ENCODE results near the gene ERN1.

The ERN1 gene

GRCh38 chr17:64053101-64053500, 76.8 kb downstream of the ERN1 start:
- Histone ChIP-seq H3K27me3 (replicated peaks; ENCODE audit: insufficient read depth, low read length) (no peaks in the 10 kb centered on the region), H4K20me1 (ENCODE audit: insufficient read depth, low read length) (no peaks in the 10 kb centered on the region), H2AFZ (ENCODE audit: low read length) (no peak overlapping the region), H3K27ac (ENCODE audit: low read length) (no peak overlapping the region), H3K4me1 (ENCODE audit: low read length) (peaks cover 24% of the 10 kb centered on the region), H3K36me3 (replicated peaks; ENCODE audit: insufficient read depth, low read length) (peaks cover 56% of the 10 kb centered on the region), H3K4me2 (ENCODE audit: low read depth, low read length) (no peak overlapping the region), H3K9me2 (replicated peaks; ENCODE audit: insufficient read depth, low read length) (no peaks in the 10 kb centered on the region), H3F3A (ENCODE audit: insufficient read depth, low read length) (peaks cover 38% of the 10 kb centered on the region), H3K4me3 (ENCODE audit: low read length) (no peak overlapping the region), H3K9ac (ENCODE audit: low read length) (no peak overlapping the region), H3K9me3 (replicated peaks; ENCODE audit: insufficient read depth, low read length) (no peaks in the 10 kb centered on the region), H3K79me2 (ENCODE audit: low read length) (peaks cover 84% of the 10 kb centered on the region)
- TF ChIP-seq EZH2 (optimal IDR thresholded peaks at IDR 0.05; ENCODE audit: low read depth, low read length) (no peak), EZH2phosphoT487 (IDR thresholded peaks at IDR 0.05; ENCODE audit: low read length) (no peak), CTCF (IDR thresholded peaks at IDR 0.05; ENCODE audit: low read length) (no peak)
- no peak for DNase-seq

- H3K4me2 ChIP-seq (ENCODE audit: low read depth, low read length) = no peak overlapping the region
- H3K79me2 ChIP-seq (ENCODE audit: low read length) = peaks cover 88% of the 10 kb centered on the region
- H3K27ac ChIP-seq (ENCODE audit: low read length) = no peak overlapping the region
- peaks cover 58% of the 10 kb centered on the region for H3K36me3 ChIP-seq (replicated peaks; ENCODE audit: insufficient read depth, low read length)
- no peak for DNase-seq
- peaks cover 5% of the 10 kb centered on the region for H3K4me1 ChIP-seq (ENCODE audit: low read length)
- TF ChIP-seq EZH2phosphoT487 (IDR thresholded peaks at IDR 0.05; ENCODE audit: low read length) (no peak), CTCF (IDR thresholded peaks at IDR 0.05; ENCODE audit: low read length) (no peak), EZH2 (optimal IDR thresholded peaks at IDR 0.05; ENCODE audit: low read depth, low read length) (no peak)
- H3K9me3 ChIP-seq (replicated peaks; ENCODE audit: insufficient read depth, low read length) = no peaks in the 10 kb centered on the region
- H3K9me2 ChIP-seq (replicated peaks; ENCODE audit: insufficient read depth, low read length) = no peaks in the 10 kb centered on the region
- H3K27me3 ChIP-seq (replicated peaks; ENCODE audit: insufficient read depth, low read length) = no peaks in the 10 kb centered on the region
- H4K20me1 ChIP-seq (ENCODE audit: insufficient read depth, low read length) = no peaks in the 10 kb centered on the region
- H3K9ac ChIP-seq (ENCODE audit: low read length) = no peak overlapping the region
- H3K4me3 ChIP-seq (ENCODE audit: low read length) = no peak overlapping the region
- H3F3A ChIP-seq (ENCODE audit: insufficient read depth, low read length) = peaks cover 32% of the 10 kb centered on the region
- no peak overlapping the region for H2AFZ ChIP-seq (ENCODE audit: low read length)
Observed at GRCh38 chr17:64051153-64051552, 78.8 kb downstream of the ERN1 start.

GRCh38 chr17:64048805-64049204, 81.1 kb downstream of the ERN1 start:
- Histone ChIP-seq H2AFZ (ENCODE audit: low read length) (no peak overlapping the region), H3K4me1 (ENCODE audit: low read length) (no peaks in the 10 kb centered on the region), H3K27ac (ENCODE audit: low read length) (no peak overlapping the region), H3K9me3 (replicated peaks; ENCODE audit: insufficient read depth, low read length) (no peaks in the 10 kb centered on the region), H3K4me2 (ENCODE audit: low read depth, low read length) (no peak overlapping the region), H3K9me2 (replicated peaks; ENCODE audit: insufficient read depth, low read length) (no peaks in the 10 kb centered on the region), H3K79me2 (ENCODE audit: low read length) (peaks cover 88% of the 10 kb centered on the region), H3F3A (ENCODE audit: insufficient read depth, low read length) (peaks cover 36% of the 10 kb centered on the region), H3K27me3 (replicated peaks; ENCODE audit: insufficient read depth, low read length) (no peaks in the 10 kb centered on the region), H3K4me3 (ENCODE audit: low read length) (no peak overlapping the region), H4K20me1 (ENCODE audit: insufficient read depth, low read length) (no peaks in the 10 kb centered on the region), H3K9ac (ENCODE audit: low read length) (no peak overlapping the region), H3K36me3 (replicated peaks; ENCODE audit: insufficient read depth, low read length) (peaks cover 59% of the 10 kb centered on the region)
- DNase-seq = no peak
- TF ChIP-seq EZH2 (optimal IDR thresholded peaks at IDR 0.05; ENCODE audit: low read depth, low read length) (no peak), CTCF (IDR thresholded peaks at IDR 0.05; ENCODE audit: low read length) (no peak), EZH2phosphoT487 (IDR thresholded peaks at IDR 0.05; ENCODE audit: low read length) (no peak)
